Measurements from ENCODE around the gene PDE7B. TPM values are rescaled to one million over a fixed set of nuclear protein-coding genes. Genes with fewer than 3 reads are reported as not detected.

Gene PDE7B
- total RNA-seq, 1 experiment from 2014 or later, result not detected

- Histone ChIP-seq H3K36me3 (ENCODE audit: low read depth, low read length) (no peaks in the 10 kb centered on the region), H2AFZ (ENCODE audit: low read length) (no peak overlapping the region), H3K79me2 (ENCODE audit: low read length) (no peaks in the 10 kb centered on the region), H3K9ac (ENCODE audit: low read length) (no peak overlapping the region), H3K27me3 (ENCODE audit: low read length) (no peaks in the 10 kb centered on the region), H3K27ac (ENCODE audit: low read length) (no peak overlapping the region), H3K9me3 (ENCODE audit: low read length) (no peaks in the 10 kb centered on the region), H3K4me2 (ENCODE audit: low read length) (no peak overlapping the region), H3K9me2 (replicated peaks; ENCODE audit: low read length) (no peaks in the 10 kb centered on the region), H3K4me3 (ENCODE audit: low read length) (no peak overlapping the region), H3F3A (ENCODE audit: low read length, unreplicated experiment) (no peaks in the 10 kb centered on the region), H3K4me1 (ENCODE audit: insufficient read depth, low read length) (no peaks in the 10 kb centered on the region), H4K20me1 (ENCODE audit: low read length) (no peaks in the 10 kb centered on the region)
- no TSS peak for BruUV-seq (replicated peaks)
- POLR2A ChIA-PET (ENCODE audit: unreplicated experiment), result no interaction called here
- TF ChIP-seq EZH2phosphoT487 (IDR thresholded peaks at IDR 0.05; ENCODE audit: borderline replicate concordance, low read length) (no peak), EZH2 (IDR thresholded peaks at IDR 0.05; ENCODE audit: low read length, unreplicated experiment) (no peak), CTCF (conservative IDR thresholded peaks at IDR 0.05; ENCODE audit: low read depth, low read length) (no peak)
- DNase-seq (no peak), ATAC-seq (no peak)
- intact Hi-C loops (cut with micrococcal nuclease), result no loop called here
- CTCF ChIA-PET, result no interaction called here
Measured at GRCh38 chr6:135985471-135985870, 134.0 kb downstream of the PDE7B start.

DNA sequence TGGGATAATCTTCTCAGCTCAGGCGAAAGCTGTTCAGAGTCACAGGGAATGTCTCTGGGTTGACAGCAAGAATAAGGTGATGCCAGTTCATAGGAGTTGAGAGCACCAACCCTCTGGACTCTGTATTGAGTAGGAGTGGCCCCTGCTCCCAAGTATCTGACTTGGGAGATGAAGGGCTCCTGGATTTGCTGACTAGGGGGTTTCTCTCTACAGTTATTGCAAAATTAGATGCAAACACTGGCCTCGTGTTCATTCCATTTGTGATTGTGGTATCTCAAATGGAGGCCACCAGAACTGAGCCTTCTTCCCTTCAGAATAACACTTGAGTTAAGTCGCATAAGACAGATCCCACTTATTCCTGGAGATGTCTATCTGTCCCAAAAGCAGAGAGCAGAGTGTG lies 135.7 kb downstream of the PDE7B start:
- Histone ChIP-seq H4K20me1 (ENCODE audit: low read length) (no peaks in the 10 kb centered on the region), H3K9me3 (ENCODE audit: low read length) (no peaks in the 10 kb centered on the region), H3K9me2 (replicated peaks; ENCODE audit: low read length) (no peaks in the 10 kb centered on the region), H3F3A (ENCODE audit: low read length, unreplicated experiment) (no peaks in the 10 kb centered on the region), H2AFZ (ENCODE audit: low read length) (no peak overlapping the region), H3K4me2 (ENCODE audit: low read length) (no peak overlapping the region), H3K4me3 (ENCODE audit: low read length) (no peak overlapping the region), H3K4me1 (ENCODE audit: insufficient read depth, low read length) (no peaks in the 10 kb centered on the region), H3K79me2 (ENCODE audit: low read length) (no peaks in the 10 kb centered on the region), H3K9ac (ENCODE audit: low read length) (no peak overlapping the region), H3K27me3 (ENCODE audit: low read length) (no peaks in the 10 kb centered on the region), H3K27ac (ENCODE audit: low read length) (no peak overlapping the region), H3K36me3 (ENCODE audit: low read depth, low read length) (no peaks in the 10 kb centered on the region)
- POLR2A ChIA-PET (ENCODE audit: unreplicated experiment), result no interaction called here
- BruUV-seq (replicated peaks), result no TSS peak
- CTCF ChIA-PET, result no interaction called here
- ATAC-seq (no peak), DNase-seq (no peak)
- no peak for TF ChIP-seq EZH2 (IDR thresholded peaks at IDR 0.05; ENCODE audit: low read length, unreplicated experiment)
- no peak for TF ChIP-seq CTCF (conservative IDR thresholded peaks at IDR 0.05; ENCODE audit: low read depth, low read length)
- TF ChIP-seq EZH2phosphoT487 (IDR thresholded peaks at IDR 0.05; ENCODE audit: borderline replicate concordance, low read length), result no peak
- intact Hi-C loops (cut with micrococcal nuclease), result no loop called here

- TF ChIP-seq EZH2phosphoT487 (IDR thresholded peaks at IDR 0.05; ENCODE audit: borderline replicate concordance, low read length) (no peak), EZH2 (IDR thresholded peaks at IDR 0.05; ENCODE audit: low read length, unreplicated experiment) (no peak), CTCF (conservative IDR thresholded peaks at IDR 0.05; ENCODE audit: low read depth, low read length) (no peak)
- ChIA-PET CTCF (no interaction called here), POLR2A (ENCODE audit: unreplicated experiment) (no interaction called here)
- Histone ChIP-seq H3K9me3 (ENCODE audit: low read length) (no peaks in the 10 kb centered on the region), H3K9me2 (replicated peaks; ENCODE audit: low read length) (no peaks in the 10 kb centered on the region), H3K27ac (ENCODE audit: low read length) (no peak overlapping the region), H3K9ac (ENCODE audit: low read length) (no peak overlapping the region), H4K20me1 (ENCODE audit: low read length) (no peaks in the 10 kb centered on the region), H3K4me1 (ENCODE audit: insufficient read depth, low read length) (peaks cover 10% of the 10 kb centered on the region), H3F3A (ENCODE audit: low read length, unreplicated experiment) (no peaks in the 10 kb centered on the region), H3K36me3 (ENCODE audit: low read depth, low read length) (no peaks in the 10 kb centered on the region), H2AFZ (ENCODE audit: low read length) (no peak overlapping the region), H3K4me3 (ENCODE audit: low read length) (no peak overlapping the region), H3K4me2 (ENCODE audit: low read length) (no peak overlapping the region), H3K27me3 (ENCODE audit: low read length) (no peaks in the 10 kb centered on the region), H3K79me2 (ENCODE audit: low read length) (no peaks in the 10 kb centered on the region)
- intact Hi-C loops (cut with micrococcal nuclease), result no loop called here
- ATAC-seq (no peak), DNase-seq (no peak)
- BruUV-seq (replicated peaks), result no TSS peak
Measured at GRCh38 chr6:135990439-135990838, 138.9 kb downstream of the PDE7B start.
